Measurements from ENCODE around the gene NR4A2. TPM values are rescaled to one million over a fixed set of nuclear protein-coding genes. Genes with fewer than 3 reads are reported as not detected.

The NR4A2 gene
- total and polyA plus RNA-seq, 4 donors, result 3.7 to 7.9 (median 5.6) TPM

GRCh38 chr2:156343096-156343939 is 10.8 kb upstream of the NR4A2 start:
- H3K36me3 ChIP-seq (ENCODE audit: control insufficient read depth in 4 of 4, insufficient read depth in 4 of 4, low read length in 4 of 4), result no peaks in the 10 kb centered on the region
- no peaks in the 10 kb centered on the region for H3K27me3 ChIP-seq (ENCODE audit: control insufficient read depth in 3 of 3, insufficient read depth in 3 of 3, low read length in 2 of 3)
- 42 to 44% methylated on average over 6 of the region's 6 CpGs for WGBS, 2 donors
- H3K9ac ChIP-seq (ENCODE audit: insufficient read depth in 1 of 2, low read length in 2 of 2), result peak overlapping the region; percentile 78 to 98
- peak overlapping the region; percentile 93 to 98 for H3K27ac ChIP-seq (ENCODE audit: low read depth in 1 of 2, low read length in 1 of 2)
- no peak for TF ChIP-seq CTCF (IDR thresholded peaks at IDR 0.05; ENCODE audit: control extremely low read depth, extremely low read depth)
- peak overlapping the region; percentile 49 for H3K4me3 ChIP-seq
- peaks cover 0 to 11% (median 0%) of the 10 kb centered on the region in 5 donors for H3K4me1 ChIP-seq (ENCODE audit: control insufficient read depth in 5 of 5, insufficient read depth in 5 of 5, low read length in 5 of 5)
- DNase-seq (no peak), ATAC-seq (ENCODE audit: insufficient read depth, low FRiP score) (no peak)
- no peaks in the 10 kb centered on the region for H3K9me3 ChIP-seq (ENCODE audit: control insufficient read depth in 4 of 4, insufficient read depth in 3 of 4, low read length in 3 of 4)

- H3K27ac ChIP-seq (ENCODE audit: low read depth in 1 of 2, low read length in 1 of 2), result peak overlapping the region; percentile 100
- ATAC-seq (ENCODE audit: insufficient read depth, low FRiP score) (peak; percentile 90), DNase-seq (peak; percentile 95 to 97 (median 95))
- H3K36me3 ChIP-seq (ENCODE audit: control insufficient read depth in 4 of 4, insufficient read depth in 4 of 4, low read length in 4 of 4), result no peaks in the 10 kb centered on the region
- 0 to 1% methylated on average over 54 to 86 of the region's 86 CpGs for WGBS, 2 donors
- no peaks in the 10 kb centered on the region for H3K9me3 ChIP-seq (ENCODE audit: control insufficient read depth in 4 of 4, insufficient read depth in 3 of 4, low read length in 3 of 4)
- H3K27me3 ChIP-seq (ENCODE audit: control insufficient read depth in 3 of 3, insufficient read depth in 3 of 3, low read length in 2 of 3), result no peaks in the 10 kb centered on the region
- TF ChIP-seq CTCF (IDR thresholded peaks at IDR 0.05; ENCODE audit: control extremely low read depth, extremely low read depth), result no peak
- H3K9ac ChIP-seq (ENCODE audit: insufficient read depth in 1 of 2, low read length in 2 of 2), result peak overlapping the region; percentile 96 to 98
- peak overlapping the region; percentile 92 for H3K4me3 ChIP-seq
- peaks cover 0 to 11% (median 0%) of the 10 kb centered on the region in 5 donors for H3K4me1 ChIP-seq (ENCODE audit: control insufficient read depth in 5 of 5, insufficient read depth in 5 of 5, low read length in 5 of 5)
These were observed 10.0 kb upstream of the NR4A2 start for GRCh38 chr2:156342254-156343095.

GRCh38 chr2:156341452-156342253 is 9.1 kb upstream of the NR4A2 start:
- Histone ChIP-seq H3K36me3 (ENCODE audit: control insufficient read depth in 4 of 4, insufficient read depth in 4 of 4, low read length in 4 of 4) (no peaks in the 10 kb centered on the region), H3K4me1 (ENCODE audit: control insufficient read depth in 5 of 5, insufficient read depth in 5 of 5, low read length in 5 of 5) (peaks cover 0 to 11% (median 0%) of the 10 kb centered on the region in 5 donors), H3K9ac (ENCODE audit: insufficient read depth in 1 of 2, low read length in 2 of 2) (peak overlapping the region; percentile 96), H3K4me3 (peak overlapping the region; percentile 92), H3K27me3 (ENCODE audit: control insufficient read depth in 3 of 3, insufficient read depth in 3 of 3, low read length in 2 of 3) (no peaks in the 10 kb centered on the region), H3K27ac (ENCODE audit: low read depth in 1 of 2, low read length in 1 of 2) (peak overlapping the region; percentile 100), H3K9me3 (ENCODE audit: control insufficient read depth in 4 of 4, insufficient read depth in 3 of 4, low read length in 3 of 4) (no peaks in the 10 kb centered on the region)
- WGBS, 2 donors, result 0 to 1% methylated on average over 58 to 62 of the region's 62 CpGs
- ATAC-seq (ENCODE audit: insufficient read depth, low FRiP score) (peak; percentile 87), DNase-seq (peak; percentile 95 to 97 (median 96))
- no peak for TF ChIP-seq CTCF (IDR thresholded peaks at IDR 0.05; ENCODE audit: control extremely low read depth, extremely low read depth)
